Trophoblast cell (in vitro differentiated cells and primary cell): ENCODE measurements around the gene MED13L.

Experiments used
- DNase-seq, 2 donors: peaks; one replicate each; pipeline ENCODE4 v3.0.0-alpha.2; 2016
- H2AFZ ChIP-seq: 2 replicates; pipeline ENCODE4 v1.6.1; 2013; ENCODE audit warnings: low read length, moderate library complexity, mild to moderate bottlenecking; ENCODE audit not compliant: insufficient read depth, poor library complexity
- H2AK5ac ChIP-seq: 2 replicates; pipeline ENCODE4 v1.6.1; 2013; ENCODE audit warnings: mild to moderate bottlenecking, low read length
- H2BK120ac ChIP-seq: 2 replicates; pipeline ENCODE4 v1.6.1; 2013; ENCODE audit warnings: low read length, mild to moderate bottlenecking, moderate library complexity; ENCODE audit not compliant: insufficient read depth, poor library complexity
- H2BK12ac ChIP-seq: 2 replicates; pipeline ENCODE4 v1.6.1; 2013; ENCODE audit warnings: mild to moderate bottlenecking, low read length, moderate library complexity
- H2BK5ac ChIP-seq: 2 replicates; pipeline ENCODE4 v1.6.1; 2013; ENCODE audit warnings: low read length, low read depth, moderate library complexity, mild to moderate bottlenecking; ENCODE audit not compliant: poor library complexity
- H3K14ac ChIP-seq: 2 replicates; pipeline ENCODE4 v1.6.1; 2013; ENCODE audit warnings: mild to moderate bottlenecking, low read length
- H3K18ac ChIP-seq: 2 replicates; pipeline ENCODE4 v1.6.1; 2013; ENCODE audit warnings: mild to moderate bottlenecking, low read length
- H3K23ac ChIP-seq: 2 replicates; pipeline ENCODE4 v1.6.1; 2013; ENCODE audit warnings: low read length
- H3K27ac ChIP-seq: 2 replicates; pipeline ENCODE4 v1.5.1; 2013; ENCODE audit warnings: low read depth, mild to moderate bottlenecking, inconsistent platforms, low read length, moderate library complexity
- H3K27me3 ChIP-seq: 2 replicates; pipeline ENCODE4 v1.6.1; 2013; ENCODE audit warnings: inconsistent platforms, mild to moderate bottlenecking, low read length, moderate library complexity; ENCODE audit not compliant: insufficient read depth
- H3K36me3 ChIP-seq, 2 experiments: 1 replicate in 1 of 2; 2 replicates in 1 of 2; pipeline ENCODE4 v1.6.1; 2013; ENCODE audit warnings: low read length in 2 of 2, mild to moderate bottlenecking in 2 of 2, moderate library complexity in 1 of 2; ENCODE audit not compliant: insufficient read depth in 2 of 2, control insufficient read depth in 1 of 2
- H3K4ac ChIP-seq: 2 replicates; pipeline ENCODE4 v1.6.1; 2013; ENCODE audit warnings: low read depth, mild to moderate bottlenecking, low read length, moderate library complexity
- H3K4me1 ChIP-seq, 2 experiments: 1 replicate in 1 of 2; 2 replicates in 1 of 2; pipeline ENCODE4 v1.6.1; 2013; ENCODE audit warnings: low read length in 2 of 2, mild to moderate bottlenecking in 2 of 2, moderate library complexity in 1 of 2; ENCODE audit not compliant: insufficient read depth in 2 of 2, control insufficient read depth in 1 of 2
- H3K4me2 ChIP-seq: 2 replicates; pipeline ENCODE4 v1.6.1; 2013; ENCODE audit warnings: inconsistent platforms, mild to moderate bottlenecking, low read length, moderate library complexity
- H3K4me3 ChIP-seq: 2 replicates; pipeline ENCODE4 v1.5.1; 2013; ENCODE audit warnings: mild to moderate bottlenecking, low read depth, low read length, inconsistent platforms
- H3K79me1 ChIP-seq: one replicate; pipeline ENCODE4 v1.6.1; 2013; ENCODE audit warnings: low read length
- H3K79me2 ChIP-seq: 2 replicates; pipeline ENCODE4 v1.6.1; 2013; ENCODE audit warnings: low read length, mild to moderate bottlenecking; ENCODE audit not compliant: control insufficient read depth, insufficient read depth, poor library complexity
- H3K9ac ChIP-seq: 2 replicates; pipeline ENCODE4 v1.6.1; 2013; ENCODE audit warnings: mild to moderate bottlenecking, low read length
- H3K9me3 ChIP-seq: 2 replicates; pipeline ENCODE4 v1.6.1; 2013; ENCODE audit warnings: low read depth, mild to moderate bottlenecking, control low read depth, inconsistent platforms, low read length; ENCODE audit not compliant: insufficient read depth
- H4K12ac ChIP-seq: 2 replicates; pipeline ENCODE4 v1.6.1; 2013; ENCODE audit warnings: low read depth, mild to moderate bottlenecking, low read length, moderate library complexity
- H4K8ac ChIP-seq: 2 replicates; pipeline ENCODE4 v1.6.1; 2013; ENCODE audit warnings: low read depth, mild to moderate bottlenecking, low read length, moderate library complexity
- H4K91ac ChIP-seq: one replicate; pipeline ENCODE4 v1.6.1; 2013; ENCODE audit warnings: low read depth, mild to moderate bottlenecking, low read length, moderate library complexity
- WGBS: extraction: QIAGEN DNeasy Blood & Tissue Kit; methylation state at CpG from one replicate; pipeline ENCODE4 v1.1.7; 2013; ENCODE audit warnings: missing lambda C conversion rate; ENCODE audit not compliant: insufficient read length, insufficient coverage; ENCODE audit errors: extremely low coverage; 5-methylcytosine and 5-hydroxymethylcytosine counted together

The MED13L gene

GRCh38 chr12:116010467-116010866, 267.0 kb downstream of the MED13L start:
- Histone ChIP-seq H3K4me2 (no peak overlapping the region), H2AK5ac (no peak overlapping the region), H3K79me1 (no peaks in the 10 kb centered on the region), H2BK12ac (no peak overlapping the region), H2AFZ (no peak overlapping the region), H3K4me3 (no peak overlapping the region), H2BK120ac (no peak overlapping the region), H3K18ac (no peak overlapping the region), H4K8ac (no peak overlapping the region), H3K4me1 (no peaks in the 10 kb centered on the region), H3K27ac (no peak overlapping the region), H4K12ac (no peak overlapping the region), H3K23ac (no peak overlapping the region), H3K9ac (no peak overlapping the region), H4K91ac (no peak overlapping the region), H3K36me3 (peaks cover 12 to 31% of the 10 kb centered on the region in 2 experiments), H3K9me3 (no peaks in the 10 kb centered on the region), H3K14ac (no peak overlapping the region), H3K4ac (no peak overlapping the region), H3K27me3 (no peaks in the 10 kb centered on the region), H3K79me2 (no peaks in the 10 kb centered on the region), H2BK5ac (no peak overlapping the region)
- DNase-seq = no peak
- no CpG with 5 or more reads among the region's 3 CpGs for WGBS

GRCh38 chr12:116009805-116010204, 267.7 kb downstream of the MED13L start:
- Histone ChIP-seq H3K18ac (no peak overlapping the region), H3K27me3 (no peaks in the 10 kb centered on the region), H2BK12ac (no peak overlapping the region), H4K91ac (no peak overlapping the region), H3K36me3 (peaks cover 12 to 29% of the 10 kb centered on the region in 2 experiments), H4K12ac (no peak overlapping the region), H3K4ac (no peak overlapping the region), H2AK5ac (no peak overlapping the region), H2BK120ac (no peak overlapping the region), H3K79me2 (no peaks in the 10 kb centered on the region), H3K4me2 (no peak overlapping the region), H4K8ac (no peak overlapping the region), H3K4me3 (no peak overlapping the region), H2BK5ac (no peak overlapping the region), H2AFZ (no peak overlapping the region), H3K9ac (no peak overlapping the region), H3K9me3 (no peaks in the 10 kb centered on the region), H3K14ac (no peak overlapping the region), H3K79me1 (no peaks in the 10 kb centered on the region), H3K27ac (no peak overlapping the region), H3K23ac (no peak overlapping the region), H3K4me1 (no peaks in the 10 kb centered on the region)
- WGBS = no CpG with 5 or more reads among the region's 4 CpGs
- peak in 1 of 2 donors; percentile 17 for DNase-seq

GRCh38 chr12:116006141-116006540, 271.4 kb downstream of the MED13L start:
- no CpG with 5 or more reads among the region's 2 CpGs for WGBS
- no peak overlapping the region for H2BK5ac ChIP-seq

GRCh38 chr12:116002890-116003536, 274.5 kb downstream of the MED13L start:
- Histone ChIP-seq H2AK5ac (no peak overlapping the region), H3K23ac (no peak overlapping the region), H3K4me1 (no peaks in the 10 kb centered on the region), H3K9me3 (no peaks in the 10 kb centered on the region), H3K4ac (no peak overlapping the region), H2AFZ (no peak overlapping the region), H4K8ac (no peak overlapping the region), H3K79me2 (no peaks in the 10 kb centered on the region), H4K91ac (no peak overlapping the region), H3K4me3 (no peak overlapping the region), H3K18ac (no peak overlapping the region), H3K14ac (no peak overlapping the region), H3K36me3 (peaks cover 5 to 20% of the 10 kb centered on the region in 2 experiments), H4K12ac (no peak overlapping the region), H2BK5ac (no peak overlapping the region), H2BK12ac (no peak overlapping the region), H2BK120ac (no peak overlapping the region), H3K27ac (no peak overlapping the region), H3K9ac (no peak overlapping the region), H3K27me3 (no peaks in the 10 kb centered on the region), H3K4me2 (no peak overlapping the region), H3K79me1 (no peaks in the 10 kb centered on the region)
- DNase-seq = peak in 1 of 2 donors; percentile 56
- WGBS = no CpG with 5 or more reads among the region's 6 CpGs

More at GRCh38 chr12:116006141-116006540, 271.4 kb downstream of the MED13L start:
- Histone ChIP-seq H3K18ac (no peak overlapping the region), H4K8ac (no peak overlapping the region), H3K4ac (no peak overlapping the region), H3K14ac (no peak overlapping the region), H3K9ac (no peak overlapping the region), H2BK120ac (no peak overlapping the region), H3K36me3 (peaks cover 8 to 26% of the 10 kb centered on the region in 2 experiments), H3K79me2 (no peaks in the 10 kb centered on the region), H2BK12ac (no peak overlapping the region), H3K4me1 (no peaks in the 10 kb centered on the region), H3K27me3 (no peaks in the 10 kb centered on the region), H3K27ac (no peak overlapping the region), H3K9me3 (no peaks in the 10 kb centered on the region), H3K4me3 (no peak overlapping the region), H2AK5ac (no peak overlapping the region), H2AFZ (no peak overlapping the region), H4K12ac (no peak overlapping the region), H3K79me1 (no peaks in the 10 kb centered on the region), H4K91ac (no peak overlapping the region), H3K4me2 (no peak overlapping the region), H3K23ac (no peak overlapping the region)
- no peak for DNase-seq
